SJSA1 (cell line): Measurements from ENCODE around the gene ATP10A. TPM values are rescaled to one million over a fixed set of nuclear protein-coding genes. Genes with fewer than 3 reads are reported as not detected.
A peak's percentile ranks its signal among the peaks of the same experiment; 100 is the strongest.

Experiments
- DNase-seq, 2 experiments: peaks; one replicate each; pipeline ENCODE4 v3.0.0-alpha.2; 2015 to 2020; ENCODE audit warnings: low spot score in 2 of 2, low read depth in 1 of 2
- H3K27ac ChIP-seq: fragments of 250-450 bp; sonication (Bioruptor Pico); 2 replicates; pipeline ENCODE4 v1.5.1; 2020; ENCODE audit warnings: mild to moderate bottlenecking, moderate library complexity
- H3K27me3 ChIP-seq: fragments of 250-450 bp; sonication (Bioruptor Pico); replicated peaks from 2 replicates; pipeline ENCODE4 v1.5.1; 2020; ENCODE audit warnings: mild to moderate bottlenecking, moderate library complexity
- H3K36me3 ChIP-seq: fragments of 250-450 bp; sonication (Bioruptor Pico); 2 replicates; pipeline ENCODE4 v1.5.1; 2020; ENCODE audit warnings: mild to moderate bottlenecking
- H3K4me1 ChIP-seq: fragments of 250-450 bp; sonication (Bioruptor Pico); replicated peaks from 2 replicates; pipeline ENCODE4 v1.6.1; 2021; ENCODE audit warnings: mild to moderate bottlenecking
- H3K4me3 ChIP-seq: fragments of 250-450 bp; sonication (Bioruptor Pico); 2 replicates; pipeline ENCODE4 v1.5.1; 2020; ENCODE audit warnings: mild to moderate bottlenecking
- H3K9me3 ChIP-seq: fragments of 250-450 bp; sonication (Bioruptor Pico); replicated peaks from 2 replicates; pipeline ENCODE4 v1.5.1; 2020; ENCODE audit warnings: mild to moderate bottlenecking
- total RNA-seq: library from RNA; depleted of rRNA; stranded (reverse); fragments of >200 nt; shearing (Covaris generic); gene quantifications from 2 replicates; pipeline ENCODE4 v1.2.3, GENCODE V29; 2014

The ATP10A gene
- total RNA-seq, 1 experiment from 2014 or later = 31.3 TPM

DNA sequence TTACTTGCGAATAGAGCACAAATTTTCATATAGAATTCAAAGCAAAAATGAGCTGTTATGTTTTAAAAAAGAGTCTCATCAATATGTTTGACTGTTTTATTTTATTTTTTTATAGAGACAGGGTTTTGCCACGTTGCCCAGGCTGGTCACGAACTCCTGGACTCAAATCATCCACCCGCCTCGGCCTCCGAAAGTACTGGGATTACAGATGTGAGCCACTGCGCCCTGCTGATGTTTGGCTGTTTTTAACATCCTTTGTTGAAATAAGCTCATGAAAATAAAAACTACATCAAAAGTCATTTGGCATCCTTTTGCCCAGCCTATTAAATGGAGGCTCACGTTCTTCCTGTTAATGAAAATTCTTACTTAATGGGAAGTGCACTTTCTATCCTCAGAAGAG lies 154.7 kb downstream of the ATP10A start:
- Histone ChIP-seq H3K4me1 (no peaks in the 10 kb centered on the region), H3K9me3 (no peaks in the 10 kb centered on the region), H3K27ac (no peak overlapping the region), H3K27me3 (no peaks in the 10 kb centered on the region), H3K36me3 (peaks cover 11% of the 10 kb centered on the region), H3K4me3 (no peak overlapping the region)
- no peak for DNase-seq

DNA sequence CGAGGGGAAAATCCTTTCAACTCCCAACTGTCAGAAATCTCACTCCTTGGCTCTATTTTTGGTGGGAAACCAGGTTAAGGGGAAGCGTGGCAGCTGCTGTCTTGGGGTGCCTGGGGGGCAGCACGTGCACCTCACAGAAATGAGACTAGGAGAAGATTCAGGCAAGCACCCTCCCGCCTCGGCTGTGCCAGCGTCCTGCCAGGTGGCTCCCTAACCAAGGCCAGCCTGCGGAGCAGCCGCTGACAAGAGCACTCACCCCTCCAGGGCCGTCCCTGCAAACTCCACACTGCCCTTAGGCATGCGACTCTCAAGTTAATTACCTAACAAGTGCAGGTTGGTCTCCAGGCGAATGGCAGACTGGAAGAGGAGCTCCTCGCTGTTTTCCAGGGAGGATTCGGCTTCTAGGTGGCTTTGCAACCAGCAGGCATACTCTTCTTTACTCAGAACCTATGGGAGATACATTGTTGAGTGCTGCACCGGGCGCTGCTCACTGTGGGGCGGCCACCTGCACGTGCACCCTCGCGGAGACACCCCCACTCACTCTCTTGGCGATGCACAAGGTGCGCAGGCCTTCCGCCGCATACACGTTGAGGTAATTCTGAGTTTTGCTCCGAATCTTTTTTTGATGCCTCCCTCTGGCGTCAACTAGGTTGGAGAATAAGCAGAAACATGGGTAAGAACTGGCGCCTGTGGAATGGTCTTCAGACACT lies 155.3 kb downstream of the ATP10A start:
- DNase-seq = no peak
- Histone ChIP-seq H3K36me3 (peaks cover 14% of the 10 kb centered on the region), H3K4me3 (no peak overlapping the region), H3K27me3 (no peaks in the 10 kb centered on the region), H3K9me3 (no peaks in the 10 kb centered on the region), H3K4me1 (no peaks in the 10 kb centered on the region), H3K27ac (no peak overlapping the region)

DNA sequence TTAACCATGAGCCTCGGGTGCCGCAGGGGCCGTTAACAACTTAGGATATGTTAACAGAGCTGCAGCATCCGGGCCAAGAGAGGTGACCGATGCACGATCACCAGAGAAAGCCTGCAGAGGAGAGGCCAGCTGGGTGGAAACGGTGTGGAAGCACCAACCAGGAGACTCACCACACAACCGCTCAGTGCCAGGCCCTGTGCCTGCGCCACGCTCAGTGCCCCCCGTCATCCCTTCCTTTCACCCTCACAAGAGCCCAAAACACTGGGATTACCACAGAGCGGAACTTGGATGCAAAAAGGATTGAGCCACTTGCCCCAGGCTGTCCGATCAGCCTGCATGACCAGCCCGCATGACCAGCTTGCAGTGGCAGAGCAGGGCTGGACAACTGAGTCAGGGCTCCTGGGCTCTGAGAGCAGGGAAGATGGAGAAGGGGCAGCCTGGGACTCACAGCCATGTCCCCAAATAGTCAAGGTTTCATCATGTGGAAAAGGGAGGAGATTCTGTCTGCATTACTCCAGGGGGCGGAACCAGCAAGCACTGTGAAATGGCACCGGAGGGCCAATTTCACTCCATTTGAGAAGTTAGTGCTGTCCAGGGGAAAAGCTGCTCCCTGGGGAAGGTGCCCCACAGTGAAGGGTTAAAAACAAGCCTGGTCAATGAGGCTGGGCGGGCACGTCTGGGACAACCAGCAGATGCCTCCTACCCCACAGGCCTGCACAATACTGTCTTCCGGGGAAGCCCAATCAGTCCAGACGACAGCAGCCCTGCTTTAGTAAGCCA lies 156.8 kb downstream of the ATP10A start:
- Histone ChIP-seq H3K27me3 (no peaks in the 10 kb centered on the region), H3K4me1 (no peaks in the 10 kb centered on the region), H3K36me3 (peaks cover 12% of the 10 kb centered on the region), H3K27ac (no peak overlapping the region), H3K9me3 (no peaks in the 10 kb centered on the region), H3K4me3 (no peak overlapping the region)
- no peak for DNase-seq

DNA sequence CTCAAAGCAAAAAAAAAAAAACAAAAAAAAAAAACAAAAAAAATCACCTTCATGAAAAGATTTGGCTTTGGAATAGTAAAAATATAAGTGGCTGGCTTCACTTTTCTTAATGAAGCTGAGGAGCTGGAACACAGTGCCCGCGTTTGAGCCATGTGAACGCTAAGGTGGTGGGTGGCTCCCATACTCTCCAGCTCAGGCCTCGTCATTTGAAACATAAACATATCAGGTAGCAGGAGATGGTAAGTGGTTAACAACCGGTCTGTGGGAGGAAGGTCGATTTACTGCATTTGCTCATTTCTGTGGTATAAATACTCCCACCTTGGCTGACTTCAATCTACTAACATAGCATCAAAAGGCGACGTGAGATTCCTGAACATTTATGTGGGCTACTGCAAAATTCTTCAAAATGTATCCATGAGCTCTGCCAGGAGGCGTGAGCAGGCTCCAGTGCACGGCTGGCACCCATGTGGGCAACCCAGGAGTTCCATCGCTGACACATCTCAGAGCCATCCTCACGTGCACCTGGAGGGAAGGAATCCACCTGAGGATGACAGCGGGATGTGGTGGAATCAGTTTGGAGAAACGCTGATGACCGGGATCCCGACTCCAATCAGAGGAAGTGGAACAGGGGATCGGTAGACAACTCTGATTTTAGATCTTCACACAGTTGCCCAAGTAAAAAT lies 157.6 kb downstream of the ATP10A start:
- Histone ChIP-seq H3K4me3 (no peak overlapping the region), H3K4me1 (no peaks in the 10 kb centered on the region), H3K9me3 (no peaks in the 10 kb centered on the region), H3K27me3 (no peaks in the 10 kb centered on the region), H3K36me3 (peaks cover 17% of the 10 kb centered on the region), H3K27ac (no peak overlapping the region)
- no peak for DNase-seq

DNA sequence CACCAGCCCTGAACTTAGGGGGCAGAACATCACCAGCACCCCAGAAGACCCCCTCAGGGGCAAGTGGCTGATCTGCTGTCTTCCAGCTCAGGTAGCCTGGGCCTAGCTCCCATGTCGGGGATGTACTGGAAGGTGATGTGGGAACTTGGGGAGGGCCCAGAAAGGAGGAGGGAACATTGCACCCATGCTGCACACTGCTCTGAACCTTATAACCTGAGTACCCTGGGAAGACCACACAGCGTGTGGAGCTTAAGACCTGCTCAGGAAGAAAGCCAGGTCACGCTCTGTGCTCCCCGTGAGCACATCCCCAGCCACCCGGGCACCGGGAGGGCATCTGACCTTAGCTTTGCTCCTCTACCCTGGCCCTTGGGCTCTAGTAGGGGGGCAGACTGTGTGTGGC lies 159.4 kb downstream of the ATP10A start:
- Histone ChIP-seq H3K4me3 (no peak overlapping the region), H3K27ac (no peak overlapping the region), H3K36me3 (peaks cover 25% of the 10 kb centered on the region), H3K27me3 (no peaks in the 10 kb centered on the region), H3K4me1 (no peaks in the 10 kb centered on the region), H3K9me3 (no peaks in the 10 kb centered on the region)
- no peak for DNase-seq

DNA sequence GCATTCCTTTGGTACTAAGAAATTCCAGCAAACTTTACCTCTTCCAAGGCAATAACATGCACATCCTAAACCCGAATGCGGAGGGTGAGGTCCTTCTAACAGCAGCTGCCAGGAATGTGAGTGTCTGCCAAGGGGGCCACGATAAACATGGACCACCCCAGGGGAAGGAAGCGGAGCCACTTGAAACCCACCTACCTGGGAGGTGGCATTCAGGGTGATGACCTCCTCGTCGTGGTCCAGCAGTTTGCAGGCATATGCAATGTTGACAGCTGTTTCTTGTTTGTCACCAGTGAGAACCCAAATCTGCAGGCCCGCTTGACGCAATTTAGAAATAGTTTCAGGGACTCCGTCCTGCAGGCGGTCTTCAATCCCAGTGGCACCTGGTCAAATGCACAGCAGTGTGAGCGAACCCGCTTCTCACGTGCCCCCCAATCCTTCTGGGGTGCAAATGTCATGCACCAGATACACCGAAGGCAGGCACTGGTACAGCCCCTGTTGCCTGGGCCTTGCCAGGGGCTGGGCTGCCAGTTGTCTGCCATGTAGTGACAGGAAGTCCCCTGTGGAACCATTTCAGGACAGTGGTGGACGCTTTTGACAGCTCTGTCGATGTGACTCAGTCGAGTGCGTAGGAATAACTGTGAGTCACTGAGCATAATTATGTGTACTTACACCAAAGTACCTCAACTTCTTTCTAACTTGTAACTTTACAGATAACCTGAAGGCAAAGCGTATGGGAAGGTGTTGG lies 161.2 kb downstream of the ATP10A start:
- Histone ChIP-seq H3K27ac (no peak overlapping the region), H3K9me3 (no peaks in the 10 kb centered on the region), H3K36me3 (peaks cover 31% of the 10 kb centered on the region), H3K27me3 (no peaks in the 10 kb centered on the region), H3K4me3 (no peak overlapping the region), H3K4me1 (no peaks in the 10 kb centered on the region)
- no peak for DNase-seq

DNA sequence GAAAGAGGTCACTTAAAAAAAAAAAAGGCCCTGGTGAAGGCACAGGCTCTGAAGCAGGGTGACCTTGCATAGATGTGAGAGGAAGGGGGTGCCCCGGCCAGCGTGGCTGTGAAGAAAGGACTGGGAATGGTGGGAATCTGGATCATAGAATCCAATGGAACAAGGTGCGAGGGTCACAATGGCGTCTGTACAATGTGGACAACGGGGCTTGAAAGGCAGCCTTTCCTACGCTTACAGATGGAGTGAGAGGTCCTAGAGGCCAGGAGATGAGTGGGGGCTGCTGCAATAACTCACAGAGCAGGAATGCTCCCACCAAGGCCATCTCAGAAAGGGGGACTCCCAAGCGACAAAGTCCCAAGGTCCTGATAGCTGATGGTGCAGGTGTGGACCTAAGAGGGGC lies 162.2 kb downstream of the ATP10A start:
- no peak for DNase-seq
- Histone ChIP-seq H3K4me1 (no peaks in the 10 kb centered on the region), H3K4me3 (no peak overlapping the region), H3K27me3 (no peaks in the 10 kb centered on the region), H3K27ac (no peak overlapping the region), H3K36me3 (peaks cover 35% of the 10 kb centered on the region), H3K9me3 (no peaks in the 10 kb centered on the region)

DNA sequence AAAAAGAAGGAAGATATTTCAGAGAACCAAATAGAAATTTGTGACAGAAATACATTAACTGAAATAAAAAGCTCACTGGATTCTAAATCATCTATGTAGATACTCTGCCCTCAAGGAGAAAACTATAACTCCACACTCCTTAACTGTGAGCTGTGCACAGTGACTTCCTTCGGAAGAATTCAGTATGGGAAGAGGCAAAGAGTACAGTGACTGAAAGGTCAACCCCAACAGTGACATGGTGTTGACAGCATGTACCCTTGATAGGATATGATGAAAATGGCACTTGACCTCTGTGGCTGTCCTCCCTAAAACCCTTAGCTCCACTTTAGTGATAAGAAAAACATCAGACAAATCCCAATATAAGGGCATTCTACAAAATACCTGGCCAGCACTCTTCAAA lies 165.5 kb downstream of the ATP10A start:
- H3K4me3 ChIP-seq = no peak overlapping the region
- no peak overlapping the region for H3K27ac ChIP-seq
- H3K9me3 ChIP-seq = no peaks in the 10 kb centered on the region
- no peak for DNase-seq
- H3K4me1 ChIP-seq = no peaks in the 10 kb centered on the region
- H3K27me3 ChIP-seq = no peaks in the 10 kb centered on the region
- peaks cover 57% of the 10 kb centered on the region for H3K36me3 ChIP-seq

DNA sequence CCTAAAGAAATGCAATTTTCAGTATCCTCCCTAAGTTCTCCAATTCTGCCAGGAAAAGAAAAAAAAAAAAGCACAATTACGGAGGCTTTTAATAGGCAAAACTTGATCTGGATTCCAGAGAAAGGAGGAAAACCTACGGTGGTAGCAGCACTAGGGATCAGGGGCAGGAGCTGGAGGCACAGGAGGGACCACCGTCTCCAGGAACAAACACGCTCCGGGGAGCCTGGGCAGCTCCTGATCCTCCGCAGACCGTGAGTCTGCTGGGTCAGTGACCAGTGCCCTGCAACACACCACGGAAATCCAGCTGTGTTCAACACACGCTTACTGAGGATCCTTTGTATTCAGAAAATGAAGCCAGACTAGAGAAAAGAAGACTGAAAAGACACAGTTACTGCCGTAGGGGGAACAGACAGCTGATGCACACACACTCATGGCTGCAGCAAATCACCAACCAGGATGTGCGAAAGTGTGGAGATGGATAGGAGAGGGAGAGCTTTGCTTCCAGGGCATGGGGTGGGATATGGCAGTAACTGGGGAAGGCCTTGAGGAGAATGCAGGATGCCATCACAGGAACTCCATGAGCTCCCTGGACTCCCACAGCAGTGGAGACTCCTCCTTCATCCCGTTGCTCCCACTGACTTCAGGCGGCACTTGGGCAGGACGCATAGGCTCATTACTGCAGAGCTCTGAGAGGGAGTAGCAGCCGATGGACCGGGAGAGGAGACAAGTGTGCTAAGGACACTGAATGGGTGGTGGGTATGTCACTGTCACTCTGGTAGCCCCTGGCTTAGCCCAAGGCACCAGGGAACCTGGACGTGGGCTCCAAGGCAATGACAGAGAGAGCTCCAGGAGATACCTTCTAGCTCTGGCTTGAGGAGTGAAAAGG lies 167.0 kb downstream of the ATP10A start:
- no peak overlapping the region for H3K4me3 ChIP-seq
- no peaks in the 10 kb centered on the region for H3K9me3 ChIP-seq
- H3K27me3 ChIP-seq = no peaks in the 10 kb centered on the region
- H3K27ac ChIP-seq = no peak overlapping the region
- peaks cover 3% of the 10 kb centered on the region; the same call in 1 of the 2 replicates for H3K4me1 ChIP-seq
- no peak for DNase-seq
- H3K36me3 ChIP-seq = peaks cover 52% of the 10 kb centered on the region

DNA sequence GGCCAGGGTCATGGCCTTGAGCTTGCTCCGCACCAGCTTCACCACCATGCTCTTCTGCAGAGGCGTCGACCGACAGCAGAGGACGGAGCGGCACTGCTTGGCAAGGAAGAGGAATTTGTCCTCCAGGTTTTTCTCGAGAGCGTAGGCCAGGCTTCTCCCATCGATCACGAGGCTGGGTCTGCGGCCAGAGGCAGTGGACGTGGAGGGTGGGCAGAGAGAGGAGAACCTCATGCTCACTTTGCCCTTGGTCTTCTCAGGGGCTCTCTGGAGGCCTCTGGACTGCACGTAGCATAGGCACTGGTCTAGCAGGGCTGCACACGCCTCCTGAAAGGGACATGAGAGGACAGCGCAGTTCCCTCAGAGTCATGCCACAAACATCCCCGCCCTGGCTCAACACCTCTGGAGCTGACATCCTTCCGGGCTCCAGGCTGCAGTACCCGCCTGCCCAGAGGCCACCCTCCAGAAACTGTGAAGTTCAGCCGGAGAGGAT lies 168.3 kb downstream of the ATP10A start:
- H3K9me3 ChIP-seq = no peaks in the 10 kb centered on the region
- no peaks in the 10 kb centered on the region for H3K27me3 ChIP-seq
- no peak overlapping the region for H3K4me3 ChIP-seq
- peaks cover 54% of the 10 kb centered on the region for H3K36me3 ChIP-seq
- no peak overlapping the region for H3K27ac ChIP-seq
- H3K4me1 ChIP-seq = peaks cover 3% of the 10 kb centered on the region; the same call in 1 of the 2 replicates
- DNase-seq = no peak

DNA sequence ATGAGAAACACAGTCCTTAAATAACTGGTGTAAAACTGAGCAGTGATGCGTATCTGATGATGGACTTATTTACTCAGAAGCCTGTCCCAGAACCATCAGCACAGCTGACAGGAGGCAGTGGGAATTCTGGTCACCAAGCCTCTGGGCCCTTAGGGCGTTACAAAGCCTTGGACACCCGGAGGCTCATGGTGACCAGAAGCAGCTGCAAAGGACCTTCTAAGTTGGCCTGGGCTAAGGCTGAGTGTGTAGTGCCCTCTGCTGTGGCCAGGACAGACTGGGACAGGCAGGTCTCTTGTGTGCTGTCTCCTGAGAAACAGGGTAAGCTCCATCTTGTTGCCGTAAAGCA lies 168.9 kb downstream of the ATP10A start:
- Histone ChIP-seq H3K4me3 (no peak overlapping the region), H3K9me3 (no peaks in the 10 kb centered on the region), H3K4me1 (peaks cover 3% of the 10 kb centered on the region; the same call in 1 of the 2 replicates), H3K36me3 (peaks cover 57% of the 10 kb centered on the region), H3K27me3 (no peaks in the 10 kb centered on the region), H3K27ac (no peak overlapping the region)
- DNase-seq = no peak

DNA sequence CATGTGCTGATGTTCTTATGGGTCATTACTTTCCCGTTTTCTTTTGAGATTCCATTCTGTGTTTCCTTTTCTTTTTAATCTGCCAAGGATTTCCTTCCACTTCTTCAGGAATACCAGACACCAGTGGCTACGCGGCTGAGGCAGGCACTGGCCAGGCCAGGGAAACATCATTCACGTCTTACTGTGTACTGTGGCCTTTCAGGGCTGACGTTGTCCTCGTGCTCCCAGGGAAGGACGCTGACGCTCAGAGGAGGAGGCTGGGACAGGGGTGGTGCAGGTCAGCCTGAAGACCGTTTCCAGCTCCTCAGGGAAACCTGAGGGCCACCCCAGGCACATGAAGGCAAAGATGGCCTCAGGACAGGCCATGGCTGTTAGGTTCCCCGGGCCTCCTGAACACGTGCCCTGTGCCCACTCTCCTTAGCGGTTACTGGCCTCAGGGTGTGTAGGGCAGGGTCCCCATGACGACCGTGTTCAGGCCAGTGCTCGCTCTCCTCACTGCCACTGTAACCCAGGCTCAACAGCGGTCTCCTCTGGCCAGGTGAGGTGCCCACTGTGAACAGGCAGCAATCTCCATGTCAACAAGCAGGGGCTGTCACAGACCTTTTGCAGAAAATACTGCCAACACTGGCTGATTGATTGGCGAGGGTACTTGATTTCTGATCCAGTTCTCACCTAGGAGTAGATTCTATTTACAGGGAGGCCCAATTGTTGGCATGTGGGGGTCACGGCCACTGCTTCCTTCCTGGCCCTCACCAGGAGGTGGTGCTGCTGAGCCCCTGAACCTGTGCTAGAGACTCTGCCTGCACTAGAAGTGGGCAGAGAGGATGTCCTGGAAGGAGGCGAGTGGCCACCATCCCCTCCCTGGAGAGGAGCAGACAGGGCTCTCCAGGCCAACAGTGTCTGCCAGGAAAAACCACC lies 169.5 kb downstream of the ATP10A start:
- Histone ChIP-seq H3K4me1 (peaks cover 3% of the 10 kb centered on the region; the same call in 1 of the 2 replicates), H3K27ac (no peak overlapping the region), H3K36me3 (peaks cover 55% of the 10 kb centered on the region), H3K27me3 (no peaks in the 10 kb centered on the region), H3K9me3 (no peaks in the 10 kb centered on the region), H3K4me3 (no peak overlapping the region)
- peak; percentile 43 to 61 for DNase-seq
